ENCODE results near the gene AKAP6. TPM values are rescaled to one million over a fixed set of nuclear protein-coding genes. Genes with fewer than 3 reads are reported as not detected.

The AKAP6 gene
- total and polyA plus RNA-seq, 8 donors, result 3.7 to 7.2 (median 6.0) TPM

- Histone ChIP-seq H3K27ac (no peak overlapping the region), H3K4me3 (no peak overlapping the region), H3K9me3 (no peaks in the 10 kb centered on the region), H3K36me3 (no peaks in the 10 kb centered on the region), H3K4me1 (no peaks in the 10 kb centered on the region), H3K27me3 (no peaks in the 10 kb centered on the region)
- intact Hi-C loops (cut with DNase I), result no loop called here
- DNase-seq (no peak), ATAC-seq (no peak)
- TF ChIP-seq, protein P1, sequence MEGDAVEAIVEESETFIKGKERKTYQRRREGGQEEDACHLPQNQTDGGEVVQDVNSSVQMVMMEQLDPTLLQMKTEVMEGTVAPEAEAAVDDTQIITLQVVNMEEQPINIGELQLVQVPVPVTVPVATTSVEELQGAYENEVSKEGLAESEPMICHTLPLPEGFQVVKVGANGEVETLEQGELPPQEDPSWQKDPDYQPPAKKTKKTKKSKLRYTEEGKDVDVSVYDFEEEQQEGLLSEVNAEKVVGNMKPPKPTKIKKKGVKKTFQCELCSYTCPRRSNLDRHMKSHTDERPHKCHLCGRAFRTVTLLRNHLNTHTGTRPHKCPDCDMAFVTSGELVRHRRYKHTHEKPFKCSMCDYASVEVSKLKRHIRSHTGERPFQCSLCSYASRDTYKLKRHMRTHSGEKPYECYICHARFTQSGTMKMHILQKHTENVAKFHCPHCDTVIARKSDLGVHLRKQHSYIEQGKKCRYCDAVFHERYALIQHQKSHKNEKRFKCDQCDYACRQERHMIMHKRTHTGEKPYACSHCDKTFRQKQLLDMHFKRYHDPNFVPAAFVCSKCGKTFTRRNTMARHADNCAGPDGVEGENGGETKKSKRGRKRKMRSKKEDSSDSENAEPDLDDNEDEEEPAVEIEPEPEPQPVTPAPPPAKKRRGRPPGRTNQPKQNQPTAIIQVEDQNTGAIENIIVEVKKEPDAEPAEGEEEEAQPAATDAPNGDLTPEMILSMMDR (IDR thresholded peaks at IDR 0.05), result no peak
Observed at GRCh38 chr14:32428875-32429274, 99.8 kb downstream of the AKAP6 start.

- DNase-seq (no peak), ATAC-seq (no peak)
- Histone ChIP-seq H3K27ac (no peak overlapping the region), H3K4me3 (no peak overlapping the region), H3K4me1 (no peaks in the 10 kb centered on the region), H3K36me3 (no peaks in the 10 kb centered on the region), H3K27me3 (no peaks in the 10 kb centered on the region), H3K9me3 (no peaks in the 10 kb centered on the region)
- TF ChIP-seq, protein P1 (IDR thresholded peaks at IDR 0.05), result no peak
- intact Hi-C loops (cut with DNase I), result no loop called here
Observed at GRCh38 chr14:32430326-32430725, 101.2 kb downstream of the AKAP6 start.

DNA sequence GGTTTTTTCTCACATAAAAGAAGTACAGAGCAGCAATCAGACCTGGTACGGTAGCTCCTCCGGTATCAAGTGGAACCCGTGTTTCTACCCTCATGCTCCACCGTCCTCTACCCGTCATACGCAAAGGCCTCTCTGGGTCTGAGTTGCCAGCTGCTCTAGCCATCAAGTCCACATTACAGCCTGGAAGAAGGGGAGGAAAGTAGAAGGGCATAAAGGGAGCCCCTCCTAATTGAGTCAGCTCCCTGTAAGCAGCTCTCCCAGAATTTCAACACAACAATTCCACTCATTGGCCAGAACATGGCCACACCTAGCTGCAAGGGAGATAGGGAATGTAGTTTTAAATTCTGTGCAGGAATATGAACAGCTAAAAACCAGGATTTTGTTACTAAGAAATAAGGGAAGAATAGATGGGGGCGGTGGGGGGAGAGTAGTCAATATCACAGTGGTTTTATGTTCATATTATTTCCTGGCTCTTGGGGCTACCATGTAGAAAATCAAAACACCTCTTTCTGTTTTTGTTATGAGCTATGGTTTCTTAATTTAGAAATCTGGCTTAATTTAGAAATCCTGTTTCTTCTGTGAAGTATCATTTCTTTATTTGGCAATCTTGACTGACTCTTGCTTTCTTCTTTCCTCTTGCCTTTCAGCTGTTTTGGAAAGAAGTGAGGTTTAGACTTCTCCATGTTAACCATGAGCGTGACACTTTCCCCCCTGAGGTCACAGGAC, 103.9 kb downstream of the AKAP6 start:
- Histone ChIP-seq H3K4me1 (no peaks in the 10 kb centered on the region), H3K9me3 (no peaks in the 10 kb centered on the region), H3K4me3 (no peak overlapping the region), H3K36me3 (no peaks in the 10 kb centered on the region), H3K27me3 (no peaks in the 10 kb centered on the region), H3K27ac (no peak overlapping the region)
- DNase-seq (no peak), ATAC-seq (peak; percentile 15)
- intact Hi-C loops (cut with DNase I), result no loop called here
- TF ChIP-seq, protein P1 (IDR thresholded peaks at IDR 0.05), result no peak

DNA sequence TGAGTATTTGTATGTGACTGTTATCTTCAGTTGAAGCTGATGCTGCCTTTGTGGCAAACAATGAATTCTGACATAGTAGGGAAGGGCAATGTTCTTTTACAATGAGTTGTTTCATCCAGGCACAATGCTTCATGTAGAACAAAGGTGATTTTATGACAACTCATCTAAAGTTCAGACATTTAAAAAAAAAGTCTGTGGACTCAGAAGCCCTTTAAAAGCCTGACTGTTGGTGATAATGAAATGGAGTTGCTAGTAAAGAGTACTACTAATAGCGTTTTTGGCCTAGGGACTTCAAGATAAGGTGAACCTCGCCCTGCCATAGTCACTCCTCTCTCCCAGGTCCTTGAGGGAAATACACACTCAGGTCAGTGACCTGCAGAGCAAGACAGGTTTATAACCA, 105.1 kb downstream of the AKAP6 start:
- ATAC-seq, result peak; percentile 61
- no peak overlapping the region for H3K4me3 ChIP-seq

DNA sequence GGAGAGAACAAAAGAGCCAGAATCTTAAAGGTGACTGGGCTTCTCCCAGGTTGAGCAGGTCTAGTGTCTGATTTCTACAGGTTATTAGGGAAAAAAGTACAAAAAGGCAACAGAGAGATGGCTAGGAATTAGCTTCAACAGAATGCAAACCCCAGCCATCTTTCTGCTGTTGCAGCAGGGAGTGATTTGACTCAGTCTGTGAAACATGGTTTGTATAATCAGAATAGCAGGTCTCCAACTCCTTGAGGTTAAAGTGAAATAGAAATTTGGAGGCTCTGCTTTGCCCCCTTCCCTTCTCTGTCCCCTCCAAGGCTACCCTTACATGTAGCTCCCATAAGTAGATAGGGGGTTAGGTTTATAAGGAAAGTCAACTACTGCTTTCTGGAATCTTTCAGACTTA, 105.8 kb downstream of the AKAP6 start:
- DNase-seq (no peak), ATAC-seq (no peak)
- Histone ChIP-seq H3K27ac (no peak overlapping the region), H3K27me3 (no peaks in the 10 kb centered on the region), H3K4me1 (no peaks in the 10 kb centered on the region), H3K36me3 (no peaks in the 10 kb centered on the region), H3K4me3 (no peak overlapping the region), H3K9me3 (peaks cover 0 to 2% of the 10 kb centered on the region in 2 donors)
- intact Hi-C loops (cut with DNase I), result no loop called here
- TF ChIP-seq, protein P1 (IDR thresholded peaks at IDR 0.05), result no peak

More for the DNA sequence above, 105.1 kb downstream of the AKAP6 start:
- Histone ChIP-seq H3K36me3 (no peaks in the 10 kb centered on the region), H3K27me3 (no peaks in the 10 kb centered on the region), H3K27ac (no peak overlapping the region), H3K4me1 (no peaks in the 10 kb centered on the region), H3K9me3 (no peaks in the 10 kb centered on the region)
- no peak for DNase-seq
- intact Hi-C loops (cut with DNase I), result no loop called here
- TF ChIP-seq, protein P1 (IDR thresholded peaks at IDR 0.05), result no peak
